Measurements from ENCODE around the gene SLC12A7. TPM values are rescaled to one million over a fixed set of nuclear protein-coding genes. Genes with fewer than 3 reads are reported as not detected.
A peak's percentile ranks its signal among the peaks of the same experiment; 100 is the strongest.

SLC12A7 gene
- total and polyA plus RNA-seq, 2 of the 13 experiments (the other 11 are each of a cell fraction or from before 2014, with no cell fraction given): 14.0 to 18.5 TPM

DNA sequence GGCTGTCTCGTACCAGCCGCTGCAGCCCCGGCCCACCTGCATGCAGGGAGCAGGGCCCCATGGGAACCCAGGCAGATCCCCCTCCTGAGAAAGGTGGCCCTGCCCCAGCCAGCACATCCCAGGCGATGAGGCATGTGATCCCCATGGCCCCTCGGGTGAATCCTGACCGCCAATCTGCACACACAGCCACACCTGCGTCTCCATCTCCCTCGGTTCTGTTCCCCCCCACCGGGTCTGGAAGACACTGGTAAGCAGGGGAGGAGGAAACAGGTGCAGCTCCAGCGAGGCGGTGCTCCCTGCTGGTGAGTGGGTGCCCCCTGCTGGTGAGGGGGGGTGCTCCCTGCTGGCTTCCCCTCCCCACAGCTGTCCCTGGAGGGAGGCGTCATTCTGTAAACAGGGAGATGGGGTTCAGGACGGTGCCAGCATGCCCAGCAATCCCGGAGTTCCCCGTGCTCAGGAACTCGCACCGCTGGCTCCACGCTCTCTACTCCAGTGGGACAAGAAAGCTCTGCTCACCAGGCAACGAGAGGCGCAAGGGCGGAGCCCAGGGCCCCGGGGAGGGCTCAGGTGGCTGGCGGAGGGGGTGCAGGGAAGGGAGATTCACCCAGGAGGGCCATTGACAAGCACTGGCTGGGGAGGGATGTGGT lies 28.4 kb upstream of the SLC12A7 start (continued):
- TF ChIP-seq, protein P1, sequence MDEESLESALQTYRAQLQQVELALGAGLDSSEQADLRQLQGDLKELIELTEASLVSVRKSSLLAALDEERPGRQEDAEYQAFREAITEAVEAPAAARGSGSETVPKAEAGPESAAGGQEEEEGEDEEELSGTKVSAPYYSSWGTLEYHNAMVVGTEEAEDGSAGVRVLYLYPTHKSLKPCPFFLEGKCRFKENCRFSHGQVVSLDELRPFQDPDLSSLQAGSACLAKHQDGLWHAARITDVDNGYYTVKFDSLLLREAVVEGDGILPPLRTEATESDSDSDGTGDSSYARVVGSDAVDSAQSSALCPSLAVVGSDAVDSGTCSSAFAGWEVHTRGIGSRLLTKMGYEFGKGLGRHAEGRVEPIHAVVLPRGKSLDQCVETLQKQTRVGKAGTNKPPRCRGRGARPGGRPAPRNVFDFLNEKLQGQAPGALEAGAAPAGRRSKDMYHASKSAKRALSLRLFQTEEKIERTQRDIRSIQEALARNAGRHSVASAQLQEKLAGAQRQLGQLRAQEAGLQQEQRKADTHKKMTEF (CRISPR knock-in tag; IDR thresholded peaks at IDR 0.05): peak; percentile 25; the same call in 1 of the 2 replicates
- TF ChIP-seq, protein P2, sequence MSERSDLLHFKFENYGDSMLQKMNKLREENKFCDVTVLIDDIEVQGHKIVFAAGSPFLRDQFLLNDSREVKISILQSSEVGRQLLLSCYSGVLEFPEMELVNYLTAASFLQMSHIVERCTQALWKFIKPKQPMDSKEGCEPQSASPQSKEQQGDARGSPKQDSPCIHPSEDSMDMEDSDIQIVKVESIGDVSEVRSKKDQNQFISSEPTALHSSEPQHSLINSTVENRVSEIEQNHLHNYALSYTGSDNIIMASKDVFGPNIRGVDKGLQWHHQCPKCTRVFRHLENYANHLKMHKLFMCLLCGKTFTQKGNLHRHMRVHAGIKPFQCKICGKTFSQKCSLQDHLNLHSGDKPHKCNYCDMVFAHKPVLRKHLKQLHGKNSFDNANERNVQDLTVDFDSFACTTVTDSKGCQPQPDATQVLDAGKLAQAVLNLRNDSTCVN (CRISPR knock-in tag; IDR thresholded peaks at IDR 0.05; ENCODE audit: borderline replicate concordance): no peak
- TF ChIP-seq KDM2A (CRISPR knock-in tag; IDR thresholded peaks at IDR 0.05; ENCODE audit: borderline replicate concordance, low read depth): peak; percentile 46; the same call in 1 of the 2 replicates
- TF ChIP-seq GATAD1 (CRISPR knock-in tag; IDR thresholded peaks at IDR 0.05): 0 out of 2 replicates have a peak, but pooled peaks have one; percentile 23
- TF ChIP-seq U2AF1 (optimal IDR thresholded peaks at IDR 0.05; ENCODE audit: low read depth, low read length): peak; percentile 28
- TF ChIP-seq JUND (CRISPR knock-in tag; IDR thresholded peaks at IDR 0.05): 0 out of 2 replicates have a peak, but pooled peaks have one; percentile 60
- TF ChIP-seq, protein P3, sequence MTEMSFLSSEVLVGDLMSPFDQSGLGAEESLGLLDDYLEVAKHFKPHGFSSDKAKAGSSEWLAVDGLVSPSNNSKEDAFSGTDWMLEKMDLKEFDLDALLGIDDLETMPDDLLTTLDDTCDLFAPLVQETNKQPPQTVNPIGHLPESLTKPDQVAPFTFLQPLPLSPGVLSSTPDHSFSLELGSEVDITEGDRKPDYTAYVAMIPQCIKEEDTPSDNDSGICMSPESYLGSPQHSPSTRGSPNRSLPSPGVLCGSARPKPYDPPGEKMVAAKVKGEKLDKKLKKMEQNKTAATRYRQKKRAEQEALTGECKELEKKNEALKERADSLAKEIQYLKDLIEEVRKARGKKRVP (CRISPR knock-in tag; IDR thresholded peaks at IDR 0.05): no peak
- TF ChIP-seq MED8 (CRISPR knock-in tag; IDR thresholded peaks at IDR 0.05; ENCODE audit: insufficient replicate concordance): no peak
- TF ChIP-seq, protein P4, sequence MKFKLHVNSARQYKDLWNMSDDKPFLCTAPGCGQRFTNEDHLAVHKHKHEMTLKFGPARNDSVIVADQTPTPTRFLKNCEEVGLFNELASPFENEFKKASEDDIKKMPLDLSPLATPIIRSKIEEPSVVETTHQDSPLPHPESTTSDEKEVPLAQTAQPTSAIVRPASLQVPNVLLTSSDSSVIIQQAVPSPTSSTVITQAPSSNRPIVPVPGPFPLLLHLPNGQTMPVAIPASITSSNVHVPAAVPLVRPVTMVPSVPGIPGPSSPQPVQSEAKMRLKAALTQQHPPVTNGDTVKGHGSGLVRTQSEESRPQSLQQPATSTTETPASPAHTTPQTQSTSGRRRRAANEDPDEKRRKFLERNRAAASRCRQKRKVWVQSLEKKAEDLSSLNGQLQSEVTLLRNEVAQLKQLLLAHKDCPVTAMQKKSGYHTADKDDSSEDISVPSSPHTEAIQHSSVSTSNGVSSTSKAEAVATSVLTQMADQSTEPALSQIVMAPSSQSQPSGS (CRISPR knock-in tag; IDR thresholded peaks at IDR 0.05): 0 out of 2 replicates have a peak, but pooled peaks have one; percentile 42
- no peak for TF ChIP-seq KLF9 (CRISPR knock-in tag; IDR thresholded peaks at IDR 0.05; ENCODE audit: low read depth)
- no peak for TF ChIP-seq ATF6 (CRISPR knock-in tag; conservative IDR thresholded peaks at IDR 0.05)
- TF ChIP-seq, protein P5, sequence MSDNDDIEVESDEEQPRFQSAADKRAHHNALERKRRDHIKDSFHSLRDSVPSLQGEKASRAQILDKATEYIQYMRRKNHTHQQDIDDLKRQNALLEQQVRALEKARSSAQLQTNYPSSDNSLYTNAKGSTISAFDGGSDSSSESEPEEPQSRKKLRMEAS (IDR thresholded peaks at IDR 0.05): peak; percentile 38; the same call in 1 of the 2 replicates
- peak; percentile 70; the same call in 1 of the 2 replicates for TF ChIP-seq ZFP91 (CRISPR knock-in tag; IDR thresholded peaks at IDR 0.05; ENCODE audit: borderline replicate concordance)
- TF ChIP-seq RXRB (CRISPR knock-in tag; IDR thresholded peaks at IDR 0.05; ENCODE audit: borderline replicate concordance): 0 out of 2 replicates have a peak, but pooled peaks have one; percentile 29
- no peak for TF ChIP-seq NBN (conservative IDR thresholded peaks at IDR 0.05)
- peak; percentile 95 for TF ChIP-seq ZNF740 (CRISPR knock-in tag; IDR thresholded peaks at IDR 0.05)
- TF ChIP-seq JDP2 (CRISPR knock-in tag; IDR thresholded peaks at IDR 0.05; ENCODE audit: borderline replicate concordance): no peak
- no peak for TF ChIP-seq ATF3 (CRISPR knock-in tag; IDR thresholded peaks at IDR 0.05)
- peak; percentile 56 for TF ChIP-seq FOSL2 (CRISPR knock-in tag; IDR thresholded peaks at IDR 0.05)
